CMK (cell line): Measurements from ENCODE around the gene CCPG1.

ENCODE experiments used
- DNase-seq: peaks from one replicate; pipeline ENCODE4 v3.0.0-alpha.2; 2010; ENCODE audit warnings: low read depth

Gene CCPG1

DNA sequence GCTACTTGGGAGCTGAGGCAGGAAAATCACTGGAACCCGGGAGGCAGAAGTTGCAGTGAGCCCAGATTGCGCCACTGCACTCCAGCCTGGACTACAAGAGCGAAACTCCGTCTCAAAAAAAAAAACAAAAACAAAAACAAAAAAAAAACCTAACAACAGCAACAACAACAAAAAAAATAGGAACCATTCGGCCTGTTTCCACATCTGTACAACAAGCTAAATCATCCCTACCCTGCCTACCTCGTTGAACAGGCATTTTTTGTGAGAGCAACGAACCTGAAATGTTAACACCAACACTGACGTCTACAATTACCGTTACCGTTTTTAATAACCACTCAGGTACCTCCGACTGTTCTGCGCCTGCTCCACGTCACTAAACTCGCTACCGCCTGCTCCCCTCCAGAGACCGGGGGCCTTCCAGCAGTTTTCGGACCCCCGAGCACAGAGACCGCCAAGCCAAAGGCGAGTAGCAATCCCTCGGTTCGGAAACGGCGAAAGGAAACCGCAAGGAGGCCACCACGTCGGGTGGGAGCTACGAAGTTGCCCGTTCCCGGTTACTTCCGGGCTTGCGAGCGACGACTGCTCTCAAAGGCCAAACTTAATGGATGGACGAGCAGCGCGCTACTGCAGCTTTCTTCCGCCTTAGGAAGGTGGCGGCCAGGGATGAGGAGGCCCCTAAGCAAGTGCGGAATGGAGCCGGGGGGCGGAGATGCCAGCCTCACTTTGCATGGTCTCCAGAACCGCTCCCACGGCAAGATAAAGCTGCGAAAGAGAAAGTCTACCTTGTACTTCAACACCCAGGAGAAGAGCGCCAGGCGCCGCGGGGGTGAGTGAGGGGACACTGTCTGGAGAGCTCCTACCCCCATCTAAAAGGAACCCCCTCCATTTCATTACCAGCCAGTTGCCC lies 89.3 kb downstream of the CCPG1 start, which contains the start of the genes PIGB and PIGBOS1:
Gene PIGB (plus strand): TSS at position 635 of the 907 bp plus-strand sequence. CDS start 29 bp downstream, at position 664.
Gene PIGBOS1 (minus strand): TSS at position 536 of the 907 bp plus-strand sequence. CDS start 1,331 bp downstream, outside the sequence.
- DNase-seq = peak; percentile 66
